IPS-NIHi11 (cell line): Measurements from ENCODE around the gene TIMP2.
A peak's percentile ranks its signal among the peaks of the same experiment; 100 is the strongest.
"Not testable (repeated sequence)": the region's sequence is repeated elsewhere in the genome, so short reads cannot be mapped to it uniquely, and the experiment has no call there.

ENCODE experiments used
- DNase-seq: peaks from one replicate; pipeline ENCODE4 v3.0.0; 2012; ENCODE audit warnings: mixed read lengths, low spot score

The TIMP2 gene

DNA sequence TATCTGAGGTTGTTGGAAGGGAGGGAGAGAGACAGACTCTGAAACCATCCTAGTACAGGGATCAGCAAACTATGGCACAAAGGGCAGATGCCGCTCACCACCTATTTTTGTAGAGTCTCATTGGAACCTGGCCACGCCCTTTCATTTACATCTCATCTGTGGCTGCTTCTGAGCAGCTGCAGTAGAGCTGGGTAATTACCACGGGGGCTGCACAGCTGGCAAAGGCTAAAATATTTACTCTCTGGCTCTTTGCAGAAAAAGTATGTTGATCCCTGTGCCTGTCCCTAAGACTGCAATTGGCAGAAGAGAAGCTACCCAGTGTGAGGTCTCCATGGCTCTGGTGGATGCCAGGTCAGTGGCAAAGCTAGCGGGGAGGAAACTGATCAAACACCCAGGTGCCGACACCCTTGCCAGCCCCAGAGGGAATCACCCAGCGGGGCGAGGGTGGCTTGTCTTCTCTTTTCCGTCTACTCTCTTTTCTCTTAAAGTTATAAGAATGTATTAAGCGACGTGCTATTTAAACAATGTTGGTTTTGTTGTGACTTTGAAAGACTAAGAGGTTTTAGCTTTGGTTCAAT is 36.2 kb downstream of the TIMP2 start:
- no peak for DNase-seq

DNA sequence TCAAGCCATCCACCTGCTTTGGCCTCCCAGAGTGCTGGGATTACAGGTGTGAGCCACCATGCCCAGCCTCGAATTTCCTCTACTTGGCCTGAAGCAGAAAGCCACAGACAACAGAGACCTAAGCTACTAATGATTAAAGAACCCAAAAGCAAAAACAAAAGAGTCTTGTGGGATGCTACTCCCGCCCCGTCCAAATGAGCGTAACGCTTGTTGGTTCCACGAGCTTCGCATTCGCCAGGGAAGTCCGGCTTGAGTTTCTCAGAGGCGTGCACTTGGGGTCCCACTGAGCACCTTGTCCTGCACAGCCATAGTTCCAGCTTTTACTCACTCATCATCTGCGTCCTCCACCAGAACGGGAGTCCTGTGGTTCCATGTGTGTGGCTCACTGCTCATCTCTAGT is 38.2 kb downstream of the TIMP2 start:
- no peak for DNase-seq

DNA sequence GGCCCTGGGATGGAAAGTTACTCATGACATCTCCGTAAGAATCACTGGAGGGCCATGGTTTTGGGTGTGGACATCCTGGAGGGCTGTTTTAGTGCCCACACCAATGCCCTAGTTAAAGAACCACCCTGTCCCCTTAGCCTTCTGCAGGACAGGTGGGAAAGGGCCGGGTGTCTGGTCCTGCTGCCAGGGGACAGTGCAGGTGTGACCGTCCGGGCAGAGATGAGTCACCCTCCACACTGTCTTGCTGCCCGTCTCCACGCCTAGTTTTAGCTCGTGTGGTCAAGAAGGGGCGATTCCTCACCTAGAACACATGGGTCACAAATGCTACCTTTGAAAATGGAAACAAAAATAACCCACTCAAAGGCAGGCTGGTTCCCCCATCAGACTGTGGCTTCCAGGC is 39.2 kb downstream of the TIMP2 start:
- DNase-seq, result no peak

DNA sequence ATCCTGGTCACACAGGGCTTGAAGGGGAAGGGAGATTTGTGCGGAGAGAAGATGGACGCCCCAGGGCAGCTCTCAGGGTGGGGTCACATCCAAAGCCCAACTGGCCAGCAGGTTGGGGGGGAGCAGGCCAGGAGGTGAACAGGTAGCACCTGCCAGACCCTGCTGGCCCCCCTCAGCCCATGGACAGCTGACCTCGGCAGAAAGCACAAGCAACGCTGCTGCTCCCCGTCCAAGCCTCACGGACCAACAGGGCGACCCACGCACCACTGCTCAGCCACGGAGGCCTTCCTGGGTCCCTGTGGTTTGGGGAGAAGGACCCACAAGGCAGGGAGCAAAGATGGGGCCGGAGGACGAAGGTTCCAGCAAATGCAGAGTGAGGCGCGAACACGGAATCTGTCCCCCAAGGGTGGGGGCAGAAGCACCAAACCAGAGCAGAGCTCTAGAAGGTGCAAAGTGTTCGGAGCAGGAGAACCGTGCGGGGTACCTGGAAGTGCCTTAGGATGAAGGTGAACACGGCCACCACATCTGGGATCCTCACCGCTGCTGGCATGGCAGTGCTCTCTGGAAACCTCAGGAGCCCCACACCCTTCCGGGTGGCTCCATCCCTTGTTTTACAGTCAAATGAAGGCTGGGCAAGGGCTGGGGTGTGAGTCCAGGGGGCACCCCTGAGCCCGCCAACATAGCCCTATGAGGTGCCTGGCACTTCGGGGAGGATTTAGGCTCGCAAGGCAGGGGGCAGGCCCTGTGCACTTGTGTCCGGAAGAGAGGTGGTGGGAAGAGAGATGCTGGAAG is 40.1 kb downstream of the TIMP2 start:
- DNase-seq, result no peak

DNA sequence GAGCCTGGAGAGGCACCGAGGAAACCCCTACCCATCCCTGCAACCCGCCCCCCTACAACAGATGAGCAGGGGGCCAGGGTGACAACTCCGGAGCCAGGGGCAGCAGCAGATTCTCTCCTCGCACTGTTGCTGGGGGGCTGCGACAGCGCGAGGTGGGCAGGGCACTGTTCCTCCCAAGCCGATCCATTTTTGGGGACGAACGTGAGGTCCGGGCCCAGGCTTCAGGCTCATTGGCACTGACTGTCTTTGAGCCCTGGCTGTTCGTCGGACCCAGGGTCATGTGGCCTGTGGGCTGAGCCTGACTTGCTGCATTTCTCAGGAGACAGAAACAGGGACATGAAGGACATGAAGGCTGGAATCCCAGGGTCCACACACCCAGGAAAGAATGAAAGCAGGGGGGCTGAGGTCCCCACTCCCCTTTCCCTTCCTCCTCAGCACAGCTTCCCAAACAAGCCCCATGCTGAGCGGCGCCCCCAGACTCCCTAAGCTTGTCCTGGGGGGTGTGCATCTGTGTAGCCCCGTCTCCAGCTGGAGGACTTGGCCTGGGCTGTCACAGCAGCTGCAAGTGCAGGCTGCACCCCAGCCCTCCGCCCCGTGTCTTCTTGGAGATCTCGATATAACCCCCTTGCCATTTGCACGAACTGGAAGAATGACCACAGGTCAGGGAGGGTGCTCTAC is 40.9 kb downstream of the TIMP2 start:
- DNase-seq, result peak; percentile 39

DNA sequence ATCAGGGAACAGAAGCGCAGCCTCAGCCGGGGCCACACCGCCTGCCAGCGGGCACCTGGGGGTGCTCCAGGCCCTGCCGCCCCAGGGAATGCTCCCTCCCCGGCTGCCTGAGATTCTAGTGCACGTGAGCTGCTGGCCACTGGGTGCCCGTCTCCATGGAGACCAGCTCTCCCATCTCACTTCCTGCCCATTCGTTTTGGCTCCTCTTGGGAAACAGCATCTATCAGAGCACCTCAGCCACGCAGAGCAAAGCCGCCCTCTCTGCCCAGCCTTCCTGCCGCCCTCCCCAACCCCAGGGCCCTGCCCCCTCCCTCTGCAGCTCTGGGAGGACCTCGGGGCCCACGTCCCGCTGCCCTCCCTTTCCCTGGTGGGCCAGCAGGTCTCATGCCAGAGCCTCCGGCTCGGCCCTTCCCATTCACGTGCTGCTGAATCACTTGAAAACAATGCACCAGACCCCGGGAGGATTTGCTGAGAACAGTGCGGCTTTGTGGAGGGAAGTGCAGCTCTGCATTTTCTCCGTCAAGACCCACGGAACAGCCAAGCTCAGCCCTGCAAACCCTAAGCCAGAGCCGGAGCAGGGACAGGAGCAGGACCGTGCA is 41.6 kb downstream of the TIMP2 start:
- DNase-seq, result peak; percentile 90

DNA sequence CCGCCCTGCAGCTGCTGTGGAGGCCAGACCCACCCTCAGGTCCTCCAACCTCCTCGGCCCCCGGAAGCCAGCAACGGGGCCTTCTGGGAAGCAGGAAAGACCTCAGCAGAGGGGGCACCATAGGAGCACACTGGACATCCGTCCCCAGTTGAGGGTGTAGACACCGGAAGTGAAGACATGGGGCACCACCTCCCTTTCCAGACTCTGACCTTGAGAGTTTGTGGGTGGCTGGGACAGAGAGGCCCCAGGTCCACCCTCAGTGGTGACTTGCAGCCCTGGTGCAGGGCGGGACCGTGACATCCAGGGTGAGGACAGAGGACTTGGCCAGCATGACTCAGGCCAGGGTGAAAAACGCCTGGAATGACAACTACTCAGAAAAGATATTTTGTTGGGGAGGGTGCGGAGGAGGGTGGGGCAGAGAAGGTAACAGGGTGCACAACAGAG is 42.1 kb downstream of the TIMP2 start:
- no peak for DNase-seq

DNA sequence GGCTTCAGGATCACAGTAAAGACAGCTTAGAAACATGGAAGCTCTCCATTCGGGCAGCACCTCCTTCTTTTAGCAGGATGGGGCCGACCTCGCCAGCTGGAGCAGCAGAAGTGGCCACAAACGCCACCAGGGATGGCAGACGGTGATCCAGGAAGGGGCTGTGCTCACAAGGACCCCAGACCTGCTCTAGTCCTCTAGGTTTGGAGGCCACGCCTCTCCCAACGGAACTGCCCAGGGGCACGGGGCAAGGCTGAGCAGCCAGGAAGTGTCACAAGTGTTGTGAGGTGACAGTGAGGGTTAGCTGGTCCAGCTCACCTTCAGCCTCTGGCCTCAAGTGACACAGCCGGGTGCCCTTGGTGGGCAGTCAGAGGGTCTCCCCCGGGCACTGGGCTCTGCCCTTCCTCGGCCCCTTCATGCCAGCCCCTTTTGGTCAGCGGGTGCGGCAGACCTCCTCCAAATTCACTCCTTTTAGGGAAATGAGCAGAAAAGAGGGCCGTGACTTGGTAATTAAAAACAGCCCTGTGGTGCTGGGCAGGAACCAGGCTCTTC is 42.6 kb downstream of the TIMP2 start:
- DNase-seq, result no peak

DNA sequence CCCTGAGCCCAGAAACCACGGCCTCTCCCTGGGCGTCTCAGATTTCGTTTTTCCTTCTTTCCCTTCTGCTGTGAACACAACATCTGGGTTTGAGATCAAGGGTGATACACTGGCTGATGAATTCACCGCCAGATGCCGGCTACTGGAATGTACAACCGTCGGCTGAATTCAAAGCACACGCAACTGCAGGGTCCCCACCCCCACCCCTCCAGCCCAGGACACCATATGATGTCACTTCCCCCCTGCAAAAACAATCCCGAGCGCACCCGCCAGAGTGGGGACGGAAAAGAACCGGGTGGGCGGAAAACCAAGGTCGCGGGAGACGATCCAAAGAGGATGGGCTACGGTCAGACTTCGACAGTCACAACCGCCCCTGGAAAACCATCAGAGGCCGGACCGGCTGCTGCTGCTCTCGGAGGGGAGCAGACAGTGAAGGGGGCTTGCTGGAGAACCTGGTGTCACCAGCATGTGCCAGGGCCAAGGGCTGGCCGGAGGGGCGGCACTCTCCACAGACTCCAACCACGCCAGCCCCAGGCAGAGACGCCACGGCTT is 45.5 kb downstream of the TIMP2 start:
- no peak for DNase-seq

DNA sequence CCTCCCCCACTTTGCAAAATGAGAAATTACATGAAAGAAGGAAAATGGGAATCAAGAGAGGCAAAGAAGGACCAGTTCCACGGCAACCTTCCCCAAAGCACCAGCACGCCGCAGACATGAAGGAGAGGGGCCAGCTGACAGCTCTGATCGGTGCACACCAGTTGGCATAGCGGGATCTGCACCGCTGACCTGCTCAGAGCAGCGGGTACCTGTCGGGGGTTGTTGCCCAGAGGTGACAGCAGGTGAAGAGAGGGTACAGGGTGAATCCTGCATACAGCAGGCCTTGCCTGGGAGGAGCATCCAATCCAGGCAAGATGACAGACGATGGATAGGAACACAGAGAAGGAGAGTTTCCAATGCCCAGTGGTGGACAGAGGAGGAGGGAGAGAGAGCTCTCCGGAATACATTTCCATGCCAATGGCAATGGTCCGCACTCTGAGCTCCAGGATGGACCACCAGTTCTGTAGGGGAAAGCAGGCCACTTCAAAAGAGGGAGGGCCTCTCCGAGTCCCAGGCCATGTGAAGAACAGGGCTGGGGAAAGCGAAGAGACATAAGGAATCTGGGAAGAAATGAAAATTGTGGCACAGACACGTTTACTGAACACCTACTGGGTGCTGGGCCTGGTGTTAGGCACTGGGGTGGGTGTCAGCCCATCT is 46.2 kb downstream of the TIMP2 start:
- no peak for DNase-seq

DNA sequence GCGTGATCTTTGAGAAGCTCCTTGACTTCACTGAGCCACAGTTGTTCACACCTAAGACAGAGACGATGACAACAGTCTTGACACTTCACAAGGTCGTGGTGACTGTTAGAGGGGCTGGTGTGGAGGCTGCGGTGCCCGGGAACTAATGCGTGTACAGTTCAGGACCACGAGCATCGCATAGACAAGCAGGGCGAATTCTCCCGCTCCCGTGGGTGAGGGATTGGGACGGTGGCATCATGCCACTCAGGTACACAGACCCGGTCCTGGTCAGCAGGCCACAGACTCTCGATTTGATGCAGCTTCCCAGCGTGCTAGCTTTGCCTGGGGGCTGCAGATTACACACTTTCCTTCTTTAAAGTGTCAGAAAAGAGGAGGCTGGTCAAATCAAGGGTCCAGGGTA is 46.9 kb downstream of the TIMP2 start:
- DNase-seq, result no peak

DNA sequence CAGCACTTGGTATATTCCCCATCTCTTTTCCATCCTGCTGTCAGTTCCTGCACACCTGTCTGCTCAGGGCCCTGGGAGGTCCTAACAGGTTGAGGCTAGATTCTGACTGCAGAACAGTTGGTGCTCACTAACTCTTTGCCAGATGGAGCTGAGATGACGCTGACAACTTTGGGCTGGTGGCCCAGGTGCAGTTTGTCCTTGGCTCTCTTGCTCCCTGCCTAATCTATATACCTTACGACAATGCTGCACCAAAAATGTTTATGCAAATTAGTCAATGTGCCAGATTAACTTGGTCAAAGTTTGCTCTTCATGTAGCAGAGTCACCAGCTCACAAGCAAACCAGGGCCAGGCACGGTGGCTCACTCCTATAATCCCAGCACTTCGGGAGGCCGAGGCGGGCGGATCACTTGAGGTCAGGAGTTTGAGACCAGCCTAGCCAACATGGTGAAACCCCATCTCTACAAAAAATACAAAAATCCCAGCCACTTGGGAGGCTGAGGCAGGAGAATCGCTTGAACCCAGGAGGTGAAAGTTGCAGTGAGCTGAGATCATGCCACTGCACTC is 48.2 kb downstream of the TIMP2 start:
- DNase-seq, result not testable (repeated sequence)

DNA sequence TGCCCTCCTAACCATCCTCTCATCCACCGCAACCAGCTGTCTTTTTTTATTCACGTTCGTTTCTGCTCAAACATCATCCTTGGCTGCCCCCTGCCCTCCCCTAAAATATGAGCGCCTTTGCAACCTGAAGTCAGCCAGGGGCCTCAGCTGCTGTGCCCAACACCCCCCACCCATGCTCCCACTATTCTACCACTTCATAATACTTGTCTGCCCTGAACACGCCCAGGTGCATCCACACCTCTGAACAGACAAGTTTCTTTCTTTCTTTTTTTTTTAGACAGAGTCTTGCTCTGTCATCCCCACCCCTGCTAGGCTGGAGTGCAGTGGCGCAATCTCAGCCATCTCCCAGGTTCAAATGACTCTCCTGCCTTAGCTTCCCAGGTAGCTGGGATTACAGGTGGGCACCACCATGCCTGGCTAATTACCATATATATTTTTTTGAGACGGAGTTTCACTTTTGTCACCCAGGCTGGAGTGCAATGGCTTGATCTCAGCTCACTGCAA is 49.0 kb downstream of the TIMP2 start:
- DNase-seq, result no peak

DNA sequence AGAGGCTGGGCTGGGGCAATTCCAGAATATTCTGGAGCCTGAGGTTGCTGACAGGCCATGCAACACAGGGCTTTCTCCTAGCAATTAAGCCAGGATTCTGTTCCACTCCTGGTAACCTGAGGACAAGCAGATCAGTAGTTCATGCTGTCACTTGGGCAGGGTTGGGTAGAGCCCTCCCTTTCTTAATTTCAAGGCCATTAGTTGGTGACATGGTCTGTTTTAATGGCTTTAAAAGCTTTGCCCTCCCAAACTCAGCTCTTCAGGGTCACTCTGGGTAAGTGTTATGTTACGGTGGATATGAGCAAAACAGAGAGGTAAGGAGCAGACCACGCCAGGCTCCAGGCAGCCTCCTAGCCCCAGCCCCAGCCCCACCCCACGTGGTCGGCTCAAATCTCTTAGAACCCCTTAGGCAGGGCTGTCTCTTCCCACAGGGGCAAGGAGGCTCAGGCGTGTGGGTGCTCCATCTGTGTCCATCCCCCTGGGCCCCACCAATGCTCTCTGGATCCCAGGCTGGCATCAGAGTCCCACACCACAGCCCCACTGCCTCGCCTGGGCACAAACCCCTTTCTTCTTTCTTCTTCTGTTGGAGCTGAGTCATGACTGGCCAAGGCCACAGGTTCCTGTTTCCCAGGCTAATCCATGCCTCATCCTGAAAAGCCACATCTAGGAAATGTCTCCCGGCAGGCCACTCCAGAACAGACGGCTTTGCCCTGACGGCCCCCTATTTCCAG is 49.7 kb downstream of the TIMP2 start:
- DNase-seq, result no peak

DNA sequence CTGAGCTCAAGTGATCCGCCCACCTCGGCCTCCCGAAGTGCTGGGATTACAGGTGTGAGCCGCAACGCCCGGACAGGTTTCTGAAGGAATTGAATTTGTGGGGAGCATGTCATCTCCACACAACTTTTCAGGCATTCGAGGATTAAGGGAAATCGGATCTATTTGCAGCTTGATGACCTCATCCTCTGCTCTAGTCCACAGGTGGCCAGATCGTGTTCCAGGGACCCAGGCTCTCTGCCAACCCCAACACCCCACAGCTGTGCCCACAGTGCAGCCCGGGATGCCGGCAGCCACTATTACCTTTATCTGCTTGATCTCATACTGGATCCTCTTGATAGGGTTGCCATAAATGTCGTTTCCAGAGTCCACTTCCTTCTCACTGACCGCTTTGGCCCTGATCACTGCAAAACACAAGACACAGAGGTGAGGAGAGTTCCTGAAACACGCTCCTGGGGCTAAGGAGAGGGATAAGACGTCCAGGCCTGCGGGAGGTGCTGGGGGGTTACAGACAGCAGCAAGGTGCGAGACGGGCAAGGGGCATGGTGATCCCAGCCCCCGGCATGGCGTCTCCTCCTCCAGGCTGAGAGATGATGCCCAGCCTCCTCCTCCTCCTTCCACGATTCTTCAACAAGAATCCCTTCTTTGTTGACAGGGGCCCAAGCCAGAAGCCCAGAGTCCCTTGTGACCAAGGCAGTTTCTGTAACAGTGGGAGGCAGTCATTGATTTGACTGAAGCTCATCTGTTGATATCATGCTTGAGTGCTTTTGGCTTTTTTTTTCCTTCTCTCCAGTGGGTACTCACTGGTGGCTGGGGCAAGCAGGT is 51.5 kb downstream of the TIMP2 start:
- no peak for DNase-seq

DNA sequence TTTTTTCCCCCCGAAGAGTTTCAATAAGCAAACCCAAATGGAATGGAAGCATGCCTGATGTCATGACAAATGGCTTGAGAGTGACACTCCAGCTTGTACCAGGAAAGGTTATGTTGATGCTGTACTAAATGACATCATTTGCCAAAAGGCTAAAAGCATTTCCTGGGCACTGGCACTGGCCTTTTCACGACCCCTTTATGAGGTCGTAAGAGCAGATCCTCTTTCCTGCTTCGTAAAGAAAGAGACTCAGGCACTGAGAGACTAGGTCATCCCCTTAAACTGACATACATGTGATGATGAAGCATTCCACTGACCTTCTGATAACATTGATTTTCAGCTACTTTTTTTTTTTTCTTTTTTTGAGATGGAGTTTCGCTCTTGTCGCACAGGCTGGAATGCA is 52.7 kb downstream of the TIMP2 start:
- no peak for DNase-seq

DNA sequence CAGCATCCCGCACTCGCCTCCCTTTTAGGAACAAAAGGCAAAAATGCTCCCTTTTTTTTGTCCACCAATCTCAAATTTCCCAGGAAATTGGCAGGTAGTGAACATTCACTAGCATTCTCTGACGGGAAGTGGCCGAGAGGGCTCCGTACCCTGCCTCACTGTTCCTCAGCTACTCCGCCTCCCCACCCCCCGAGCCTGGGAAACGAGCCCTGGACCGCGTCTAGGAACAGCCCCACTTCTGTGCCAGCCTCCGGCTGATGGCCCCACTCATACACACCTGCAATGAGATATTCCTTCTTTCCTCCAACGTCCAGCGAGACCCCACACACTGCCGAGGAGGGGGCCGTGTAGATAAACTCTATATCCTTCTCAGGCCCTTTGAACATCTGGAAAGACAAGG is 54.6 kb downstream of the TIMP2 start:
- no peak for DNase-seq

DNA sequence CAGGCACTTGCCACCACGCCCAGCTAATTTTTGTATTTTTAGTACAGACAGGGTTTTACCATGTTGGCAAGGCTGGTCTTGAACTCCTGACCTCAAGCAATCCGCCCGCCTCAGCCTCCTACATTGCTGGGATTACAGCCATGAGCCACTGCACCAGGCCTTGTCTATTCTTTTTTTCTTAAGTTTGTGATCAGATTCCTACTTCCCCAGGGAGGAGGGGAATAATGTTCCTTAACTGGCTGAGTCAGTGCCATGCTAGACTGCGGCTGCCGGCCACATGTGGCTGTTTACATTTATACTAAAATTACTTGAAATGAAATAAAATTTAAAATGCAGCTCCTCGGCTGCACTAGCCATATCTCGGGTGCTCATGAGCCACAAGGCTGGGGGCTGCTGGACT is 56.8 kb downstream of the TIMP2 start:
- no peak for DNase-seq

DNA sequence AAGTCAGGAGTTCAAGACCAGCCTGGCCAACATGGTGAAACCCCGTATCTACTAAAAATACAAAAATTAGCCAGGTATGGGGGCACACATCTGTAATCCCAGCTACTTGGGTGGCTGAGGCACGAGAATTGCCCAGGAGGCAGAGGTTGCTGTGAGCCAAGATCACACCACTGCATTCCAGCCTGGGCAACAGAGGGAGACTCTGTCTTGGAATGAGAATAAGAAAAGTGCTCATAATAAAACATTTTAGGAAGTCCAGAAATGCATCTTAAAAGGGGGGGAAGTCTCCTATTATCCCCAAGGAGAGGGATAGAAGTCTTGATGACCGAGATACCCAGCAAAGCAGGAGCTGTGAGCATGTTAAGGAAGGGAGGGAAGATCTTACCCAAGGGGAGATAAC is 58.1 kb downstream of the TIMP2 start:
- DNase-seq, result not testable (repeated sequence)
